Bronchial epithelial cell (primary cell): ENCODE measurements around the gene GNAI1. TPM values are rescaled to one million over a fixed set of nuclear protein-coding genes. Genes with fewer than 3 reads are reported as not detected.

Source experiments
- DNase-seq: peaks from one replicate; pipeline ENCODE4 v3.0.0-alpha.2; 2010; ENCODE audit warnings: low read depth
- FAIRE-seq: peaks from 2 replicates; lab custom pipeline; 2011; peaks lifted over from hg19 to GRCh38; lab: Jason Lieb, UNC
- H3K27me3 ChIP-seq: 2 replicates; pipeline ENCODE4 v1.5.1; 2011; ENCODE audit warnings: low read length; ENCODE audit not compliant: control insufficient read depth, insufficient read depth
- H3K36me3 ChIP-seq: 2 replicates; pipeline ENCODE4 v1.5.1; 2011; ENCODE audit warnings: low read length; ENCODE audit not compliant: control insufficient read depth, insufficient read depth
- H3K4me3 ChIP-seq: 2 replicates; pipeline ENCODE4 v1.5.1; 2011; ENCODE audit warnings: mild to moderate bottlenecking, low read depth, low read length, control low read depth
- CTCF ChIP-seq: IDR thresholded peaks from 2 replicates; pipeline ENCODE4 v1.5.1; 2011; ENCODE audit warnings: mild to moderate bottlenecking, moderate library complexity, low read length, control low read depth, inconsistent platforms; ENCODE audit not compliant: insufficient read depth, severe bottlenecking
- total RNA-seq: library from RNA; depleted of rRNA; stranded (reverse); fragments of >200 nt; gene quantifications from 2 replicates; pipeline ENCODE4 v1.2.1, GENCODE V29; 2014

GNAI1 gene
- total RNA-seq, 1 donor from 2014 or later = 56.1 TPM

GRCh38 chr7:80106498-80107113, 28.0 kb upstream of the GNAI1 start:
- no peak for FAIRE-seq
- Histone ChIP-seq H3K36me3 (no peaks in the 10 kb centered on the region), H3K4me3 (no peak overlapping the region), H3K27me3 (no peaks in the 10 kb centered on the region)
- TF ChIP-seq CTCF = no peak
- no peak for DNase-seq

GRCh38 chr7:80107278-80107677, 27.4 kb upstream of the GNAI1 start:
- FAIRE-seq = no peak
- H3K27me3 ChIP-seq = no peaks in the 10 kb centered on the region
- no peaks in the 10 kb centered on the region for H3K36me3 ChIP-seq
- no peak overlapping the region for H3K4me3 ChIP-seq
- no peak for DNase-seq
- no peak for TF ChIP-seq CTCF

GRCh38 chr7:80110376-80110775, 24.3 kb upstream of the GNAI1 start:
- Histone ChIP-seq H3K4me3 (no peak overlapping the region), H3K27me3 (no peaks in the 10 kb centered on the region), H3K36me3 (no peaks in the 10 kb centered on the region)
- FAIRE-seq (no peak), DNase-seq (no peak)
- no peak for TF ChIP-seq CTCF

GRCh38 chr7:80114159-80114558, 20.5 kb upstream of the GNAI1 start:
- no peak for FAIRE-seq
- DNase-seq = no peak
- H3K36me3 ChIP-seq = no peaks in the 10 kb centered on the region
- no peak for TF ChIP-seq CTCF
- H3K4me3 ChIP-seq = no peak overlapping the region
- H3K27me3 ChIP-seq = no peaks in the 10 kb centered on the region

GRCh38 chr7:80124526-80125264, 9.9 kb upstream of the GNAI1 start:
- no peak for DNase-seq
- no peak for FAIRE-seq
- no peak overlapping the region for H3K4me3 ChIP-seq
- H3K27me3 ChIP-seq = no peaks in the 10 kb centered on the region
- no peaks in the 10 kb centered on the region for H3K36me3 ChIP-seq
- TF ChIP-seq CTCF = no peak
